ENCODE results near the gene REPS1.

GRCh38 chr6:138957484-138957883 lies 30.6 kb downstream of the REPS1 start:
- TF ChIP-seq CTCF (IDR thresholded peaks at IDR 0.05) (no peak), POLR2A (IDR thresholded peaks at IDR 0.05) (no peak), EP300 (IDR thresholded peaks at IDR 0.05; ENCODE audit: low read depth) (no peak)

Data from transverse colon (tissue), 3 donors.